OCI-LY7 (cell line): Measurements from ENCODE around the gene ATP6V0E1. TPM values are rescaled to one million over a fixed set of nuclear protein-coding genes. Genes with fewer than 3 reads are reported as not detected.

Source experiments
- BruUV-seq: library from RNA; stranded (reverse); fragments of 400-500 nt; replicated peaks from 2 replicates; lab custom pipeline; 2021; lab: Mats Ljungman, UMichigan
- CTCF ChIA-PET: fragments of 300-600 bp; sonication (Branson Sonifier 250); formaldehyde crosslinking; loops from one replicate; lab custom pipeline; 2022; ENCODE audit warnings: antibody characterized with exemption; ENCODE audit not compliant: unreplicated experiment; lab: Charles Lee
- POLR2A ChIA-PET: fragments of 300-600 bp; sonication (Branson Sonifier 250); formaldehyde crosslinking; loops from one replicate; lab custom pipeline; 2022; ENCODE audit warnings: antibody characterized with exemption; lab: Charles Lee
- DNase-seq: peaks from one replicate; pipeline ENCODE4 v3.0.0-alpha.2; 2015; ENCODE audit warnings: low spot score
- H2AFZ ChIP-seq: fragments of 200-600 bp; sonication (generic), shearing (Covaris generic); 2 replicates; pipeline ENCODE4 v1.6.1; 2014; ENCODE audit warnings: mild to moderate bottlenecking, antibody characterized with exemption, low read length, moderate library complexity
- H3K27ac ChIP-seq: fragments of 200-600 bp; sonication (generic); 2 replicates; pipeline ENCODE4 v1.5.1; 2014; ENCODE audit warnings: mixed run types, low read depth, mild to moderate bottlenecking, moderate library complexity, low read length, inconsistent platforms; ENCODE audit not compliant: poor library complexity, severe bottlenecking
- H3K36me3 ChIP-seq: fragments of 200-600 bp; sonication (generic); 2 replicates; pipeline ENCODE4 v1.6.1; 2014; ENCODE audit warnings: mild to moderate bottlenecking, antibody characterized with exemption, low read length, moderate library complexity, mixed read lengths; ENCODE audit not compliant: insufficient read depth
- H3K4me1 ChIP-seq: fragments of 200-600 bp; sonication (generic); 2 replicates; pipeline ENCODE4 v1.5.1; 2014; ENCODE audit warnings: mild to moderate bottlenecking, low read length; ENCODE audit not compliant: insufficient read depth, poor library complexity, severe bottlenecking
- H3K4me2 ChIP-seq: fragments of 200-600 bp; sonication (generic); 2 replicates; pipeline ENCODE4 v1.6.1; 2014; ENCODE audit warnings: mild to moderate bottlenecking, low read length
- H3K4me3 ChIP-seq: fragments of 200-600 bp; sonication (generic); 2 replicates; pipeline ENCODE4 v1.5.1; 2014; ENCODE audit warnings: mild to moderate bottlenecking, low read depth, low read length; ENCODE audit not compliant: poor library complexity, severe bottlenecking
- H3K79me2 ChIP-seq: fragments of 200-600 bp; sonication (generic); 2 replicates; pipeline ENCODE4 v1.6.1; 2016; ENCODE audit warnings: low read depth, mild to moderate bottlenecking, low read length, moderate library complexity, mixed read lengths; ENCODE audit not compliant: insufficient read depth
- H3K9me2 ChIP-seq: fragments of 200-600 bp; sonication (generic); 2 replicates; pipeline ENCODE4 v1.6.1; 2016; ENCODE audit warnings: mild to moderate bottlenecking, low read length, mixed read lengths; ENCODE audit not compliant: insufficient read depth
- H3K9me3 ChIP-seq: fragments of 200-600 bp; sonication (generic); 2 replicates; pipeline ENCODE4 v1.6.1; 2014; ENCODE audit warnings: mild to moderate bottlenecking, mixed run types, low read length, mixed read lengths
- H4K20me1 ChIP-seq: fragments of 200-600 bp; sonication (generic); 2 replicates; pipeline ENCODE4 v1.6.1; 2014; ENCODE audit warnings: mild to moderate bottlenecking, antibody characterized with exemption, low read length, moderate library complexity, mixed read lengths; ENCODE audit not compliant: insufficient read depth
- EZH2phosphoT487 ChIP-seq: fragments of 200-600 bp; sonication (generic); IDR thresholded peaks from 2 replicates; pipeline ENCODE4 v1.6.1; 2018; ENCODE audit warnings: low read depth, borderline replicate concordance, mild to moderate bottlenecking, mixed run types, antibody characterized with exemption, low read length, moderate library complexity, mixed read lengths
- intact Hi-C: fragments of 100-400 bp; cut with micrococcal nuclease; formaldehyde crosslinking; loops from one replicate; pipeline ENCODE4 v1.10.0; 2022; ENCODE audit not compliant: unreplicated experiment
- total RNA-seq, 2 experiments: library from RNA; depleted of rRNA in 1 of 2; stranded (reverse); fragments of >200 nt in 1 of 2; shearing (Covaris generic) in 1 of 2; gene quantifications; 2 replicates each; pipeline ENCODE4 v1.2.3, GENCODE V29; 2014 to 2022
- TF ChIP-seq, protein P1 (sequence below): fragments of 200-600 bp; sonication (generic); conservative IDR thresholded peaks from 2 replicates; pipeline ENCODE4 v1.5.1; 2014; ENCODE audit warnings: mild to moderate bottlenecking, antibody characterized with exemption, low read length, moderate library complexity, mixed read lengths

ATP6V0E1 gene
- total RNA-seq, 2 experiments from 2014 or later, result 39.9 to 59.4 TPM

DNA sequence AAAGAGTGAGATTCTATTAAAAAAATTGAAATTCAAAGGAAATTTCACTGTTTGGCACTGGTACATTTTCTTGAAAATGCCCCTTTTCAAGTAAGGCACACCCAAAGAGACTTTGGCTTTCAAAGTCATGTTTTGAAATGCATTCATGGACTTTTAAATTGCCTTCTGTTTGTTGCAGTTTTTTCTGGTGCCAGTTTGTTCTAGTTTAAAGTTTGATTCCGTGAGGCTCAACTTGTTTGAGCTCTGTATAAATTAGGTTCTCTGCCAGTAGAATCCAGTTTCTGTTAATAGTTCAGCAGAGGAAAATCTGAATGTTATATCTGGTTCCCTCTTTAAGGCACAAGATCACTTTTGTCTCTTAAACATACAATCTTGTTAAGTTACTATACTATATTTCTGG, 16.4 kb downstream of the ATP6V0E1 start:
- TF ChIP-seq, protein P1, sequence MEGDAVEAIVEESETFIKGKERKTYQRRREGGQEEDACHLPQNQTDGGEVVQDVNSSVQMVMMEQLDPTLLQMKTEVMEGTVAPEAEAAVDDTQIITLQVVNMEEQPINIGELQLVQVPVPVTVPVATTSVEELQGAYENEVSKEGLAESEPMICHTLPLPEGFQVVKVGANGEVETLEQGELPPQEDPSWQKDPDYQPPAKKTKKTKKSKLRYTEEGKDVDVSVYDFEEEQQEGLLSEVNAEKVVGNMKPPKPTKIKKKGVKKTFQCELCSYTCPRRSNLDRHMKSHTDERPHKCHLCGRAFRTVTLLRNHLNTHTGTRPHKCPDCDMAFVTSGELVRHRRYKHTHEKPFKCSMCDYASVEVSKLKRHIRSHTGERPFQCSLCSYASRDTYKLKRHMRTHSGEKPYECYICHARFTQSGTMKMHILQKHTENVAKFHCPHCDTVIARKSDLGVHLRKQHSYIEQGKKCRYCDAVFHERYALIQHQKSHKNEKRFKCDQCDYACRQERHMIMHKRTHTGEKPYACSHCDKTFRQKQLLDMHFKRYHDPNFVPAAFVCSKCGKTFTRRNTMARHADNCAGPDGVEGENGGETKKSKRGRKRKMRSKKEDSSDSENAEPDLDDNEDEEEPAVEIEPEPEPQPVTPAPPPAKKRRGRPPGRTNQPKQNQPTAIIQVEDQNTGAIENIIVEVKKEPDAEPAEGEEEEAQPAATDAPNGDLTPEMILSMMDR, result no peak
- TF ChIP-seq EZH2phosphoT487, result no peak
- no peak overlapping the region for H3K4me3 ChIP-seq
- peaks cover 67% of the 10 kb centered on the region for H3K79me2 ChIP-seq
- peaks cover 6% of the 10 kb centered on the region; the same call in 1 of the 2 replicates for H4K20me1 ChIP-seq
- POLR2A ChIA-PET, result interaction anchor here (0.7 to 1.2 kb wide), 4 partner anchors 13 to 57 kb away, joined by 3 to 4 read pairs (median 4); partner anchors contain the start of gene ATP6V0E1
- H3K9me2 ChIP-seq, result no peaks in the 10 kb centered on the region
- no peak overlapping the region for H2AFZ ChIP-seq
- intact Hi-C loops, result no loop called here
- H3K27ac ChIP-seq, result no peak overlapping the region
- DNase-seq, result no peak
- peaks cover 77% of the 10 kb centered on the region for H3K36me3 ChIP-seq
- CTCF ChIA-PET, result no interaction called here
- no TSS peak for BruUV-seq
- peaks cover 5% of the 10 kb centered on the region for H3K4me1 ChIP-seq
- no peak overlapping the region for H3K4me2 ChIP-seq
- no peaks in the 10 kb centered on the region for H3K9me3 ChIP-seq

DNA sequence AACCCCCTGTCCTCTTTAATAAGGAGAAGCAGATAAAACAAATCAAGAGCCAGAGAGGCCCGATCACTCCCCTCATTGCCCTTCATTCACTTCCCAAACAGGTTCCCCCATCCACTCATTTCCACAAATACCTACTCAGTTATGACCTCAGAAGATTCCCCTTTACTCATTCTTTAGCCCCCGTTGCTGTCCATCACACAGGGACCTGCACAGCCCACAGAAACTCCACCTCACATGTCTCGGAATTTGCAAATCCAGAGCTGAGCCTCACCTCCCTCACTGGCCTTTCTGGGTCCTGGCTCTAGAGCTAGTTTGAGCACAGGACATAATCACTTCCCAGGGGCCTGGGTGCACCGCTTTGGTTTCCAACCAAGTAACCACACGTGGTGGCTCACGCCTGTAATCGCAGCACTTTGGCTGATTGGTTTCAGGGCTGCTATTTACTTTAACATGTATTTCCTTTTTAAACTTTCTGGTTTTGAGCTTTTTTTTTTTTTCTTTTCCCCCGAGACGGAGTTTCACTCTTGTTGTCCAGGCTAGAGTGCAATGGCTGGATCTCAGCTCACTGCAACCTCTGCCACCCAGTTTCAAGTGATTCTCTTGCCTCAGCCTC, 17.8 kb downstream of the ATP6V0E1 start:
- Histone ChIP-seq H3K4me1 (peaks cover 5% of the 10 kb centered on the region), H3K9me2 (no peaks in the 10 kb centered on the region), H2AFZ (no peak overlapping the region), H3K27ac (no peak overlapping the region), H3K9me3 (no peaks in the 10 kb centered on the region), H3K36me3 (peaks cover 72% of the 10 kb centered on the region), H3K4me2 (no peak overlapping the region), H3K4me3 (no peak overlapping the region), H3K79me2 (peaks cover 73% of the 10 kb centered on the region), H4K20me1 (peaks cover 6% of the 10 kb centered on the region; the same call in 1 of the 2 replicates)
- BruUV-seq, result no TSS peak
- CTCF ChIA-PET, result interaction anchor here (0.6 kb wide), 1 partner anchor 160 kb away, joined by 3 read pairs; no protein-coding TSS in a partner anchor
- TF ChIP-seq EZH2phosphoT487, result no peak
- TF ChIP-seq, protein P1, result no peak
- DNase-seq, result no peak
- POLR2A ChIA-PET, result interaction anchor here (0.8 to 1.4 kb wide), 3 partner anchors 10 to 37 kb away, joined by 3 to 5 read pairs (median 4); no protein-coding TSS in a partner anchor
- intact Hi-C loops, result no loop called here

DNA sequence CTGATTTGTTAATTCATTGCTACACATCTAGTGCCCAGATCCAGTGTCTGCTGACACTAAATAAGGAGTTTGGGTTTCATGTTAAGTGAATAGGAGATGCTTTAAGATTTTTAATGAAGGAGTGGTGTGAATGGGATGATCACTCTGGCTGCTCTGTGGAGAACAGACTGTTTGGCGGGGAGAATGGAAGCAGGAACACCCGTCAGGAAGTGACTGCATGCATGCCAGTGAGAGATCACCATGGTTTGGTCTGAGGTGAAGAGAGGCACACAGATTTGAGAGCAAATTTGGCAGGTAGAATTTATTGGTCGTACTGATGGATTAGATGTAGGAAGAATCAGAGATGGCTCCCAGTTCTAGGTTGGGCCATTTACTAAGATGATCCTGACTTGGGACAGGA, 19.8 kb downstream of the ATP6V0E1 start:
- POLR2A ChIA-PET, result interaction anchor here (0.8 to 1.1 kb wide), 2 partner anchors 19 to 33 kb away, joined by 3 read pairs; no protein-coding TSS in a partner anchor
- no peaks in the 10 kb centered on the region for H3K9me3 ChIP-seq
- no peaks in the 10 kb centered on the region for H3K9me2 ChIP-seq
- no peak overlapping the region for H3K27ac ChIP-seq
- TF ChIP-seq, protein P1, result no peak
- no peak for TF ChIP-seq EZH2phosphoT487
- peaks cover 6% of the 10 kb centered on the region; the same call in 1 of the 2 replicates for H4K20me1 ChIP-seq
- peaks cover 92% of the 10 kb centered on the region for H3K79me2 ChIP-seq
- H3K4me1 ChIP-seq, result peaks cover 5% of the 10 kb centered on the region
- H3K4me2 ChIP-seq, result no peak overlapping the region
- CTCF ChIA-PET, result no interaction called here
- no TSS peak for BruUV-seq
- intact Hi-C loops, result no loop called here
- H3K36me3 ChIP-seq, result peaks cover 63% of the 10 kb centered on the region
- no peak overlapping the region for H2AFZ ChIP-seq
- no peak overlapping the region for H3K4me3 ChIP-seq
- DNase-seq, result no peak
